HG03095 (cell line): ENCODE measurements around the gene NT5DC1.
"Not testable (repeated sequence)": the region's sequence is repeated elsewhere in the genome, so short reads cannot be mapped to it uniquely, and the experiment has no call there.

Experiments
- ATAC-seq: cut with Tn5 transposase; IDR thresholded peaks from one replicate; pipeline ENCODE4 v1.9.1; 2021; ENCODE audit warnings: moderate library complexity; ENCODE audit not compliant: unreplicated experiment

Gene NT5DC1

DNA sequence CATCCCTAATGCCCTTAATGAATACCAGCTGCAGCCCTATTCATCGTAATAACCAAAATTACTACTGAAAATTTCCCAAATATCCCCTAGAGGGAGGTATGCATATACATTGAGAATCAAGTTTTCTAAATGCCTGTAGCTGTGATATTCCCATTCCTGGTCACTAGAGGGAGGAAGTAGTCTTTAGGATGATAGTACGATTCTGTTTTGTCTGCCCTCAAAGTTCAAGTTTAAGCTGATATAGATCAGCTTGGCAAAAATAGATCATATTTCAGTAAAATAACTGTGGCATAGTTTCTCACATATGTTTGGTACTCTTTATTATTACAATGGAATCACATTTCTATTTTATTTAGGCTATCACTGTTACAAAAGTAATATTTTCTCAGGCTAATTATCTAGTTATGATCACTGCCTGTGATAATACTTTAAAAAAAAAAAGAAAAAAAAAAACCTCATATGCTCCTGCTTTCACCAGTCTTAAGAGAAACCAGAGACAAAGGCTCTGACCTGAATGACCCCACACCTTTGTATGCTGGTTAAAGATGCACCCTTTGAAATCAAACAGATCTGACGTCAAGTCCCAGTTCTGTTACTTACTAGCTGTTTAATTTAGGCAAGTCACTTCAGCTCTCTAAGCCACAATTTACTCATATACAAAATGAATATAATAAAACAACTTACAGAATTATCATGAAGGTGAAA is 168.1 kb downstream of the NT5DC1 start:
- ATAC-seq = peak; percentile 82

DNA sequence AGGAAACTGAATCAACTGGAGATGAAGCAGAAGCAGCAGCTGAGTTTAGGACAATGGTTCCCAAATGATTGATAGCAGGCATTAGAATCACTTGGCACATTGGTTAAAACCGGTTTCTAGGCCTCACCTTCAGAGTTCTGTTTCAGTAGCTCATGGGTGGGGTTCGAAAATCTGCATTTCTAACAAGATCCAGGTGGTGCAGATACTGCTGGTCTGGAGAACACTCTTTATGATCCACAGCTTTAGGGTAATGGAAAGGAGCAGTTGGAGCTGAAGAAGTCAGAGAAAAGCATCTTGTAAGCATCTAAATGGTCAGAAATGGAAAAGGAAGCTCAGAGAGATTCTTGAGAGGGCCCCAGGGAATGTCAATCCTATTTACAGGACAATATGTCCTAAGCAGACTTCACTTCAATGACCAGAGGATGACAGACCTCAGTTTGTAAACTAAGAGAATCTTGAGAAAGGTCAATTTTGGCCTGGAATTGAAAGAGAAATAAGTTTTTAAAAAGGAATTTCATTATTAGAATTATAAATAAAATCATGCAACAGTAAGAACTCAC is 170.6 kb downstream of the NT5DC1 start:
- ATAC-seq = no peak

- ATAC-seq = no peak
Observed at GRCh38 chr6:116277124-116277523, 176.5 kb downstream of the NT5DC1 start.

DNA sequence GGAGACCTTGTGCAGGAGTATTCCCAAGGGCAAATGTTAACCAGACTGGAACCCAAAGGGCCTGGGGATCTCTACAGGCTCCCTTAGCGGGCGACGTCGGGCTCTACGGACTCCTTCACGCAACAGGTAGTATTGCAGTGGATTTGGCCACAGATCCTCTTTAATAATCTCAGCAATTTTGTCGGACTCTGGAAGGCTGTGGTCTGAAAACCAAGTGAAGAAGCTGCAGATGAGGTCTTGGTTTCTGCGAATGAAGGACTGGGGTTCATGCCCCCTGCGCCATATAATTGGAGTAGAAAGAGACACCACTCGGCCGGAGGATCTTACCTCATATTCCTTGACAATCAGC is 177.8 kb downstream of the NT5DC1 start:
- no peak for ATAC-seq

- peak; percentile 4 for ATAC-seq
Observed at GRCh38 chr6:116278854-116279231, 178.2 kb downstream of the NT5DC1 start.

- peak; percentile 94 for ATAC-seq
Observed at GRCh38 chr6:116279232-116280160, 178.8 kb downstream of the NT5DC1 start, which contains the start of gene TSPYL1. TSPYL1 (minus strand) TSS chr6:116279930; CDS start chr6:116279830, 100 bp downstream.

DNA sequence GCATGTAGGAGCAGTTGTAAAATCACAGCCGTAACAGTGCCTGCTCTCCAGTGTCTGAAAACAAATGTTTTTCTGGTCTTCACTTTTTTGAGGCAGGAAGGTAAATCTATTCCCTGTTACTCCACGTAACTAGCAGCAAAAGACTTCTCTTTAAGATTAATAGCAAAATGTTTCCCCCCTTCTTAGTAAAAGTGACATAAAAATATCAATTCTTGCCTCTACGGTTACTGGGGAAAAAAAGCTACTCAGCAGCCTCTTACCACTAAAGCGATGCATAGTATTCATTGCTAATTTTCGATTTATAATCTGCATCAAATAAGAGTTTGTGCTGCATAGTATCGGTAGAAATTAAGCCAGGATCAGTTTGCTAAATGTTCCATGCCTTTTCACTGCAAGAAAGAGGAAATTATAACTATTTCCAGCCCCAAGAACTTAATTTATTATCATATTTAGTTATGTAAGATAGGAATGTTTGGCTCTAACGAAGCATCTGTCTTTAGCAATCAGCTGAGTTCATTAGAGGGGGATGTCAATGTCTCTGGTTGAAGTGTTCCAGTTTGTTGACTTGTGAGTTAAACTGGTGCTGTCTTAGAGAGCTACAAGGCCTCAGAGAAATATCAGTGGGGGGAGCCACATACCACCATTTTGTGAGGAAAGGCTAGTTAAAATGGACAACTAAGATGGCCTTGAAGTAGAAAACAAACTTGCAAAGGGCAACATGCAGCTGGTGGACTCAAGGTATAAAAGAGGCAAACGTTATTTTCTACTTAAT is 179.7 kb downstream of the NT5DC1 start:
- no peak for ATAC-seq

DNA sequence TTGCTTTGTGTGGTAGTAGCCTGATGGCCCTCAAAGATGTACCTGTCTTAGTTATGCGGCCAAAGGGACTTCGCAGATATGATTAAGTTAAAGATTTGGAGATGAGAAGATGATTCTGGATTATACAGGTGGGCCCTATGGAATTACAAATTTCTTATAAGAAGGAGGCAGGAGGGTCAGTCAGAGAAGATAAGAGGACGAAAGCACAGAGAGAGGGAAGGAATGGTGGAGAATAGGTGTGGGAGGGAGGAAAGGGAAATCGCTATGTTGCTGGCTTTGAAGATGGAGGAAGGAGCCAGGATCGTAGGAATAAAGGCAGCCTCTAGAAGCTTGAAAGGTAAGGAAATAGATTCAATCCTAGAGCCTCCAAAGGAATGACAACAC is 180.3 kb downstream of the NT5DC1 start:
- ATAC-seq = no peak

DNA sequence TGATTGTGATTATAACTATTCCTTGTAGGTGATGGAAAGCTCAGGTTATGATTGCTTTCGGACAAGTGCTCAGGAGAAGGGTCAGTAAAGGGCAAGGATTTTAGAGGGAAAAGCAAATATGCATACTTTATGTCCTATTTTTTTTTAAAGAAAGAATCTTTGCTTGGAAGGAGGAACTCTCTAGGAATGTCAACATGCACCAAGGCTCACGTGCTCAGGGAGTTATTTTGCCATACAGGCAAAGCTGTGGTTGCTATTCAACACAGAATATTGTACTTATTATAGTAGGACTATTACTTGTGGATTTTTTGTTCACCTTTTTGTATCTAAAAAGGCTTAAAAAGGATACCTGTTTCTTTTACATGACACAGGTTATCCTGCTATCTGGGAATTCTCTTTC is 182.0 kb downstream of the NT5DC1 start:
- no peak for ATAC-seq

- ATAC-seq = no peak
Observed at GRCh38 chr6:116283191-116283590, 182.5 kb downstream of the NT5DC1 start.

DNA sequence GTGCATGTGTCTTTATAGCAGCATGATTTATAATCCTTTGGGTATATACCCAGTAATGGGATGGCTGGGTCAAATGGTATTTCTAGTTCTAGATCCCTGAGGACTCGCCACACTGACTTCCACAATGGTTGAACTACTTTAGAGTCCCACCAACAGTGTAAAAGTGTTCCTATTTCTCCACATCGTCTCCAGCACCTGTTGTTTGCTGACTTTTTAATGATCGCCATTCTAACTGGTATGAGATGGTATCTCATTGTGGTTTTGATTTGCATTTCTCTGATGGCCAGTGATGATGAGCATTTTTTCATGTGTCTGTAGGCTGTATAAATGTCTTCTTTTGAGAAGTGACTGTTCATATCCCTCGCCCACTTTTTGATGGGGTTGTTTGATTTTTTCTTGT is 184.3 kb downstream of the NT5DC1 start:
- not testable (repeated sequence) for ATAC-seq

DNA sequence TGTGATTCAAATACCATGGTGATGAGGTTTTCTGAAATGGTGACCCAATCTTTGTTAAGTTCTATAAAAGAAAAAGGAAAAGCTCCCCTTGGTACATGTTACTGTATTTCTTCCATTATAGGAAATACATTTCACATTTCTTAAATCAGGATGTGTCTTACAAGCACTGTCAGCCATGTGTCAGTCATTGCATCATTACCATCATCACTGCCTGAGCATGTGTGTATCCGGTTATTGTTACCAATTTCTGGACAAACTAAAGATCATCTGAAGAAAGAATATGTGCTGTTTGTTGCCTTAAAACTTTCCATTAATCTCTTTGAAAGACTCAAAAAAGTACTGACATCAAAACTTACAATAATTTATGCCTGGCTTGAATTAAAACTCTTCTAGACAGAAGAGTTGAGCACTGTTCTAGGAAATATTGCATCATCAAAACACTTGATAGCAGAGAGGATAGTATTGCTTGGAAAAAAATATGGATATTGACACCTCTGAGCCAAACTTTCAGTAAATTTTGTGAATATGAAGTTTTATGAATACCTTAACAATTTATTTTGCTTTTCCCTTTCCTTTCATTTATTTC is 186.2 kb downstream of the NT5DC1 start:
- no peak for ATAC-seq

- ATAC-seq = no peak
Observed at GRCh38 chr6:116287689-116288282, 187.1 kb downstream of the NT5DC1 start.

DNA sequence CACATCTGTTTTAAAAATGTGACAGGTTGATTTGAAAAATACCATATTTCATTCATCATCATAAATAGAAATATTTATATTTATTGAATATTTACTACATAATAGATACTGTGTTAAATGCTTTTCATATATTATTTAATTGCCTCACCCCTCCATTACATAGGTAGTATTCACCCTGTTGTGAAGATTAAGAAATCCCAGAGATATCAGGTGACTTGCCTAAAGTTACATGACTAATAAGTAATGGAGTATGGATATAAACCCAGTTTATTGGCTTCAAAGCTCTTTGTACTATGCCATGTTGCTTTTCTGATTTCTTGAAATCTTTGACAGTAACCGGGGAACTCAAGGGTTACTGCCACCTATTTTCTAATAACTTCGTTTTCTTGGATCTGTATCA is 189.2 kb downstream of the NT5DC1 start:
- no peak for ATAC-seq

- no peak for ATAC-seq
Observed at GRCh38 chr6:116290799-116291198, 190.1 kb downstream of the NT5DC1 start.

- no peak for ATAC-seq
Observed at GRCh38 chr6:116291701-116292396, 191.2 kb downstream of the NT5DC1 start.

GRCh38 chr6:116292553-116292952 is 191.9 kb downstream of the NT5DC1 start:
- no peak for ATAC-seq

GRCh38 chr6:116298273-116298672 is 197.6 kb downstream of the NT5DC1 start:
- ATAC-seq = no peak

GRCh38 chr6:116298973-116299372 is 198.3 kb downstream of the NT5DC1 start:
- ATAC-seq = no peak
